ENCODE results near the gene RNF44.

Gene RNF44

DNA sequence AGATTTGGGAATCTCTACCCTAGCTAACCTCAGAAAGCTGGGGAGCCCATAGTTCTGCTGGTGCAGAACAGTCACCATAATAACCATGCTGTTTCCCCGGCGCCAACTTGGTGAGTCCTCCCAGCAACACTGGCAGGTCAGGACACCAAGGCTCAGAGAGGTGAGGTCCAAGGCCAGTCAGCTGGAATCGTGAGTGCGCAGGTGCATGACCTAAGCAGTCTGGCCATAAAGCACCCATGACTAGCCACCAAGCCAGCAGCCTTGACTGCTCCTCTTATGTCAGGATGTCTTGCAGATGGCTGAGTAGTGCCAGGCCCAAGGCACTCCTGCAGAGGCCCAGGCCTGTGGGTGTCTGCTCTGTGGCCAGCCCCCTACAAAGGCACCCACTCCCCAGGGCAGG is 2.6 kb downstream of the RNF44 start:
- DNase-seq: no peak

DNA sequence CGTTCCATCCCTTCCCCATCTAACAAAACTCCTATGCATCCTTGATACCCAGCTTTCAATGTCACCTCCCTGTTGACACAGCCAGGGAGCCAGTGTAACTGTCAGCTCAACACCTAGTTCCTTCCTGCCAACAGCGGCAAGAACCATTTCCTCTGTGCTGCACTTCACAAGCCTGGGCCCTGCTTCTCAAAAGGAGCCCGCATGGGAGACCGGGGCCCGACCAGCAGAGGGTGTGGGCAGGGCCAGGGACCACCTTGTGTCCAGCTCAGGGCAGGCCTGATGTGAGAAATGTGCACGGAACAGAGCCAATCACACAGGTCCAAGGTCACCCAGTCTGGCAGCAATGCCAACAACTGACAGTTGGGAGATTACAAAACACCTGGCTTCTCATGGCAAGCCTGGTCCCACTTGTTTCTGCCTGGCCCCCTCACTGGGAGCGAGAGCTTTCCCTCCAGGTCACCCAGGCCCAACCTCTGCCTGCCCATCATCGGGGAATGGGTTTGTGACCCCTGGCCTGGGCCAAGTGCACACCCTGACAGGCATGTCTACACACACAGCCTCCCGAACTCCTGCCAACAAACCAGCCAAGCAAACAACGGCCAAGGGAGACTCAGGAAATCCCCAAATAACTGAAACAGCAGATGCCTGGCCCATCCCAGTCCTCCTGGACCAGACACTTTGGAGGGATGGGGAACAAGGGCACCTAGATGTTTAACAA is 3.1 kb downstream of the RNF44 start:
- no peak for DNase-seq

DNA sequence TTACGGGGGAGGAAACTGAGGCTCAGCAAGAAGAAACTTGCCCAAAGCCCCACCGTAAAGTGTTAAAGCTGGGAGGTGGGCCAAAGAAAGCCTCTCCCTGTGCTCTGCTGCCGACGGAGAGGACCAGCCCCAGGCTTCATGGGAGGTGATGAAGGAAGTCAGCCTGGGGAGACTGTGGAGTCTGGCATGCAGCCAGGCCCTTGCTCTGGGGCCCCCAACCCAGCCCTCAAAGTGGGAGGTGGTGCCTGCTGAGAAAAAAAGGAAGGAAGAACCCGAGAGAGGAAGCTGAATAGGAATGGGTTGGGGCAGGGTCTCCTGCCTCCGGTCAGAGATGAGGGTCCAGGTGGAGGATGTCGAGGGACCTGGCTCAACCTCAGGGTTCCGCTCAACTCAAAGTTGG is 3.8 kb downstream of the RNF44 start:
- no peak for DNase-seq

DNA sequence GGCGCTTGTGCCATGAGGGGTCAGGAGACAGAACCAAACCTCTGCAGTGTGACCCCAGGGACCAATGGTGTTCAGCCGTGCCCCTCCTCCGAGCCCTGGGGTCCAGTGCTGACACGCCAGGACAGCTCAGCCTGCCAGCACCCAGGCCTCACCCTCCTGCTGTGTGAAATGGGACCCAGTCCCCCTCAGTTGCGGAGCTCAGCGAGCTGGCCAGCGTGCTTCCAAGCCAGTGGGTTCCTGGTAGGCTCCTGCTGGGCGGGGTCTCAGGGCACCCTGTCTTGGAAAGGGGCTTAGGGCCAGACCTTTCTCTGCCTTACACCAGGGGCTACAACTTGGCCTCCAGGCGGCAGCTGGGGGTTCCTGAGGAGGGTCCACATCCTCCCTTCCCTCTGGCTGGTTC is 4.4 kb downstream of the RNF44 start:
- no peak for DNase-seq

DNA sequence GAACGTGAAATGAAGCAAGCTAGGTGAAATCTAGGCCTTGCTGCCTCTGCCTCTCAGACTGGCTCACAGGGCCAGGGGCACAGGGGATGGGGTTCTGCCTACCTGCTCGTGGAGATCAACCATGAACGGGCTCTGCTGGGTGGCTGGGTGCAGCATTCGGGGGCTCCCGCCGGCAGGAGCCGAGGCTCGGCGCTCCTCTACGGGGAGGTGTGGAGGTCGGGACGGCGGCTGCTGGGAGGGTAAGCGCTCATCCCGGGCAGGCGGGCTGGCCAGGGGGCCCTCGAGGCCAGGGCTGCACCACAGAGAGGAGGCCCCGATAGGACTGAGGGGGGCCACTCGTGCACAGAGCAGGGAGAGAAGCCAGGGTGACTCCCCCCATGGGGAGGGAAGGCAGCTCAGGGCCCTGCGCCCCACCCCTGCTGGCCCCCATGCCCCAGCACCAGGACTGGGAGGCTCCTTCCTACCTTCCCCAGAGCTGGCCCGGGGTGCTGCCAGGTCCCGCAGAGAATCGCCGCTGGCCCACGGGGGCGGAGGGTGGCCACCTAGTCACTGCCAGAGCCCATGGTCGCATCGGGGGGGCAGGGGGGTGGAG is 5.2 kb downstream of the RNF44 start:
- no peak for DNase-seq

DNA sequence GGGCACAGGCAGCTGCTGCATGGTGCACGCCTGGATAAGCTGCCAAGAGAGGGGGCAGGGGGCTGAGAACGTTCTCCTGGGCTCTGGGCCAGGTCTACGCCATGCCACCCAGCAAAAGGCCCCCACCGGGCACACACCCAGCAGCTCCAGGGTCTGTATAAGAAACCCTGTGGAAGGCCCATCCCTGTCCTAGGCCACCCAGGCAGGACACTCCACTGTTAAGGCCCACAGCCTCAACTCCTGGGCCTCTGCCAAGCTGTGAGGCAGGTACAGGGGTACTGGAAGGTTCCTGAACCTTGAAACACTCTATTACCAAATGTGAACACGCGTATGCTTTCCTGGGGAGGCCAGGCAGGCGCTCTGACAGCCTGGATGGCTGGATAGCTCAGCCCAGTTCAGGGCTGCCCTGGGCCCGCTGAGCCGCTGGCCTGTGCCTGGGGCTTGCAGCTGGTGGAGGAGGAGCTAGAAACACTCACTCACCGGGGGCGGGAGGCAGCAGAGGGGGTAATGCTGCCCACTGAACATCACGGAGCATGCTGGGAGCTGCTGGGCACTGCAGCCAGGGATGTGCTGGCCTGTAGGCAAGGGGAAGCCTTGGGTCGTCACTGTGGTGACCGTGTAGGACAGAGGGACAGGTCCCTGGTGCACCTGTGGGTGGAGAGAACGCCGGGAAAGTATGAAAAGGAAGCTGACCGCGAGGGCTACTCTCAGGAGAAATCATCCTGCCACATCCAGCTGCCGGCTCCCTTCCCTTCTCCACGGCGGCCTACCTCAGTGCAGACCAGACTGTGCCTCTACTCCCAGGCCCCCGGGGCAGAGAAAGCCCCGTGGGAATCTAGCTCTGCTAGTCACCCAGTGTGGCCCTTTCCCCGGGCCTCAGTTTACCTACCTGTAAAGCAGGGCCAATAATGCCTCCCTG is 6.0 kb downstream of the RNF44 start:
- DNase-seq: no peak

DNA sequence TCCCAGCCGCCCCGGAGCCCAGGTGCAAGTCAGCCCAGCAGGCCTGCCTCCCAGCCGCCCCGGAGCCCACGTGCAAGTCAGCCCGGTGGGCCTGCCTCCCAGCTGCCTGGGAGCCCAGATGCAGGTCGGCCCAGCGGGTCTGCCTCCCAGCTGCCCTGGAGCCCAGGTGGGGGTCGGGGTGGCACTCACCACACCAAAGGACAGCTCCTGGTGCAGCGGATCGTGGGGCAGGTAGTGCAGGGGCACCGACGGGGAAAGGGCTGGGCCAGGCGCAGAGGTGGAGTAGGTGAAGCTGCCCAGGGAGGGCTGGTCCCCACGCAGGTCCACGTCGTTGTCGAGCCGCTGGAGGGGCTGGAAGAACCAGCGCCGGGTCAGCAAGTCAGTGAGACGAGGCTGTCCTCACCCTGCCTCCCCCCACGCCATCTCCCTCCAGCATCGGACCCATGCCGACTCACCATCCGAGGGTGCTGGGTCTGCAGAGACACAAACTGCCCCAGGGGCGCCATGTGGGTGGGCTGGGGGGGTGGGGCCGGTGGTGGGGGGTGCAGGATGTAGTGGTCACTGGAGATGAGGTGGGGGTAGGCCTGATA is 6.7 kb downstream of the RNF44 start:
- no peak for DNase-seq

DNA sequence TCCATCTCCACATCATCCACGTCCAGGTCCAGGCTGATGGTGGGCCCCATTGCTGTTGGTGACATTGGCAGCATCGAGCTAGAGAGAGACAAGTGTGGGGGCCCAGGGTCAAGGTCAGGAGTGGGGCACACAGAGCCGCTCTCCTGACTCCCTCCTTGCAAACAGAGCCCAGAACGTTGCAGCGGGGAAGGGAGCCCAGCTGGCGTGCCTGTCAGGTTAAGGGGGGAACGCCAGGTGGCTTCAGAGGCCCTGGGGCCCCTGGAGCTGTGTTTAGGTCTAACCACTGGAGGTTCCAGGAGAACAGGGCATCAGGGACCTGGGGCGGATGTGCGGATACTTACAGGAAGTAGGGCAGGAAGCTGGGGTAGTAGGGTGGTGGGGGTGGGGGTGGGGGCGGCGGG is 7.5 kb downstream of the RNF44 start:
- DNase-seq: no peak

DNA sequence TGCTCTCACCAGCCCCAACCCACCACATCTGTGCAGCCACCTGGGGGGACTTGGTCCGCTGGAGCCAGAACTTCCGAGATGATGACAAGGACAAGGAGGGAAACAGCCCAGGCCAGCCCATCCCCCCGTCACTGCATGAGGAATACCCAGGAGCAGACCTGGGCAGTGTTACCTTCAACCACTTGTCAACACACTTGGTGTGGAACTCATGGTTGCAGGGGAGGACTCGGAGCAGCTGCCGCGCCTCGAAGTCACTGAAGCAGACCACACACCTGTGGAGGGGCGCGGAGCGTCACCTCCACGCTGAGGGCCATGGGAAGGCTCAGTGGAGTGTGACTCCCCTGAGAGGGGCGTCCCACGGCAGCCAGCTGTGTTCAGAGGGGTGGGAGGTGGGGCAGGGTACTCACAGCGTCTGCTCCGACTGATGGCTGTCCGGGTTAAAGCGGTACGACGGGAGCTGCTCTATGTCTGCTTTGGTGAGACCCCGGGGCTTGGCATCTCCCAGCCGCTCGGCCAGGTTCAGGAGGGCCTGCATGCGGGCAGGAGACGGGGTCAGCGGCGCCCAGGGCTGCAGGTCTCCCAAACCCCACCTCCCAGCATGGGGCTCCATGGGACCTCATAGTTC is 8.0 kb downstream of the RNF44 start:
- DNase-seq: no peak

DNA sequence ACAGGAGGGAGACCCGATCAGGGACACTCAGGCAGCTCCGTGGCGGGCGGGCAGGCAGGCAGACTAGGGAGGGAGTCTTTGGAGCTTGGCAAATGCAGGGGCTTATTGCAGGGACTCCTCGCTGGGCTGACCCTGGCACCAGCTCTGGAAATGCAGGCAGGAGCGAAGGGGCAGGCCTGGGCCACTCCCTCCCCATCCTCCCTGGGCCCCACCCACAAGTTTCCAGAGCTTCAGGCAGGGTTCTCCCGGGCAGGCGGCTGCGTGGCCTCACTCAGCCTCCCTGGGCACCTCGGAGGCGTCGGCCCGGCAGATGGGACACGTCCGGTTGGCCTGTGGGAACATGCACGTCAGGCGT is 8.5 kb downstream of the RNF44 start:
- no peak for DNase-seq

DNA sequence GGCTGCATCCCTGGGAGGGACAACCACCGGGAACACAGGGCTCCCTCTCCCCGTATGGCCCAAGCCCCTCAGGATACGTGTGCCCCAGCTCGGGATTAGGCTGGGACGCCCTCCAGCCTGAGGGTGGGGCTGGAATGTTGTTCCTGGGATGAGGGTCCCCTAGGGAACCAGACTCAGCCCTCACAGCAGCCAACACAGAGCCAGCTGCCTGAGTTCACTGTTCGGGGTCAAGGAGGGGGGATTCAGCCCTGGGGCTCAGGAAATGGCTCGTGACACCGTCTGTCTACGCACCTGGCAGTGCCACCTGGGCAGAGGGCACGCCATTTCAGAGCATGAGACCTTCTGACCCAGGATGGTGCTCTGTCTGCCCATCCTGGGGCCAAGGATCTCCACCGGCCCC is 8.9 kb downstream of the RNF44 start:
- no peak for DNase-seq

DNA sequence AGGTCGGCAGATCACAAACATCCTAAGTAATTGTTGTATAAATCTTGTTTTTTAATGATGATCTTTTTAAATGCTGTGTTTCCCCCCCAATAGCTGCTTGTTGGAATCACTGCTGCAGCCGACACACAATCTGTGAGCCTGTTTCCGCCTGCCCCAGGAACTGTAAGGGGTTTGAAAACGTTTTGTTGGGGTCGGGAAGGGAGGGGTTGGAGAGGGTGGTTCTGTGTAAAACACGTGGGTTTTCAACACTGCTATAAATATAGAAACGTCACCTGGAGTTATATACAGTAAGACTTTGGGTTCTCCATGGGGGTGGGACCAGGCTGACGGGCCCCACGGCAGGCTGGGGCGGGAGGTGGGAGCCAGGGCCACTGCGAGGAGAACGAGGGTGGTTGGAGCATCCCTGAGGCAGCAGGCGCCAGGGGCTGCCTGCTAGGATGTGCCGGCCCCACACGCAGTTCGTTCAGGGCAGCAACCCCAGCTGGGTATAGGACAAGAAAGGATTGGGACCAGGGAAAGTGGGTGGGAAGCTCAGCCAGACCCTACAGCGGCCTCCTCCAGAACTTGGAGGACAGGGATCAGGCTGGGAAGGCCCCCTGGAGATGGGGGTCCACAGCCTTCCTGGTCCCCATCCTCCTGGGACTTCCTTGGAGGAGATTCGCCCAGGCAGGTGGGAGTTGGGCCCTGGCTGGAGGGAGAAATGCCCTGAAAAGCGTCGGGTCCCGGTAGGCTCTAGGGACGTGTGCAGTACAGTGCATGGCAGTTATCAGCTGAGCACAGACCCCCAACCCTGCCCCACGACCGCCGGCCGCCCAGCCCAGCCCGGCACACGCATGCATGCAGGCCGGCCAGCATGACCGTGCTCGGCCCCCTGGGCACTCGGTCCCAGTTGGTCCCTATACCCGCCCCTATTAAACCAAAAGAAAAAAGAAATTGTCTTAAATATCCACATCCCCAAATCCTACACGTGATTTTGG is 9.7 kb downstream of the RNF44 start:
- no peak for DNase-seq

DNA sequence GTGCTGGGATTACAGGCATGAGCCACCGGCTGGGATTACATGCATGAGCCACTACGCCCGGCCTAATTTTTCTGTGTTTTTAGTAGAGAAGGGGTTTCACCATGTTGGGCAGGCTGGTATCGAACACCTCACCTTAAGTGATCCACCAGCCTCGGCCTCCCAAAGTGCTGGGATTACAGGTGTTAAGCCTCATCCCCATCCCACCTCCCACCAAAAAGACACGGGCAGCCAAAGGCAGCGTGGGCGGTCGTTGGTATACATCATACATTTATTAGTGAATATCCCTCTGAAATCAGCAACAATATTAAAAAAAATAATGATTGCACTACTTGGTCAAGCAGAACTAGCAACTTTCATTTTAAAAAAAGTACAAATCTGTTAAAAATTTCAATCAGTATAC is 10.7 kb downstream of the RNF44 start:
- no peak for DNase-seq

DNA sequence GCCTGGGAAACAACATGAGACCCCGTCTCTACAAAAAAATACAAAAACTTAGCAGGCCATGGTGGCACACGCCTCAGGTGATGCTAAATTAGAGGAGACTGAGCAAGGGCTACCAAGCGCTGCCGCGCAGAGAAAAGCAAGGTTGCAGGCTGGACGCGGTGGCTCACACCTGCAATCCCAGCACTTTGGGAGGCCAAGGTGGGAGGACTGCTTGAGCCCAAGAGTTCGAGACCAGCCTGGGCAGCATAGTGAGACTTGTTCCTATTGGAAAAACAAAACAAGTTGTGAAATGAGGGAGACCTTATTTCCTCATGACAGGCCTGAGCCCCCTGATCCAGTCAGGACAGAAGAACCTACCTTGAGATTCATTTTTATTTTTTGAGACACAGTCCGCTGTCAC is 11.5 kb downstream of the RNF44 start:
- no peak for DNase-seq

DNA sequence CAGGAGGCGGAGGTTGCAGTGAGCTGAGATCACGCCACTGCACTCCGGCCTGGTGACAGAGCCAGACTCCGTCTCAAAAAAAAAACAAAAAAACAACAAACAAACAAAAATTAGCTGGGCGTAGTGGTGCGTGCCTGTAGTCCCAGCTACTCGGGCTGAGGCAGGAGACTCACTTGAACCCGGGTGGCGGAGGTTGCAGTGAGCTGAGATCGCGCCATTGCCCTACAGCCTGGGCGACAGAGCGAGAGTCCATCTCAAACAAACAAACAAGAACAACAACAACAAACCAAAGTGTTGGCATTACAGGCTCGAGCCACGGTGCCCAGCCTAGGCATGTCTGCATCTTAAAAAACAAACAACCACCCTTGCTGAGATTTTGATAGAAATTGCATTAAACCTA is 12.2 kb downstream of the RNF44 start:
- DNase-seq: no peak

DNA sequence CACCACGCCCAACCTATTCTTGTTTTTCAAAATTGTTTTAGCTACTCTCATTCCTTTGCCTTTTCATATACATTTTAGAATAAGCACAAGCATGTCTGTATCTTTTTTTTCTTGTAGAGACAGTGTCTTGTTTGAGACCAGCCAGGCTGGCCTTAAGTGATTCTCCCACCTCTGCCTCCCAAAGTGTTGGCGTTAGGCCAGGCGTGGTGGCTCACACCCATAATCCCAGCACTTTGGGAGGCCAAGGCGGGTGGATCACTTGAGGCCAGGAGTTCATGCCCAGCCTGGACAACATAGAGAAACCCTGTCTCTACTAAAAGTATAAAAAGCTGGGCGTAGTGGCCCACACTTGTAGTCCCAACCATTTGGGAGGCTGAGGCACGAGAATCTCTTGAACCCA is 13.1 kb downstream of the RNF44 start:
- DNase-seq: no peak

DNA sequence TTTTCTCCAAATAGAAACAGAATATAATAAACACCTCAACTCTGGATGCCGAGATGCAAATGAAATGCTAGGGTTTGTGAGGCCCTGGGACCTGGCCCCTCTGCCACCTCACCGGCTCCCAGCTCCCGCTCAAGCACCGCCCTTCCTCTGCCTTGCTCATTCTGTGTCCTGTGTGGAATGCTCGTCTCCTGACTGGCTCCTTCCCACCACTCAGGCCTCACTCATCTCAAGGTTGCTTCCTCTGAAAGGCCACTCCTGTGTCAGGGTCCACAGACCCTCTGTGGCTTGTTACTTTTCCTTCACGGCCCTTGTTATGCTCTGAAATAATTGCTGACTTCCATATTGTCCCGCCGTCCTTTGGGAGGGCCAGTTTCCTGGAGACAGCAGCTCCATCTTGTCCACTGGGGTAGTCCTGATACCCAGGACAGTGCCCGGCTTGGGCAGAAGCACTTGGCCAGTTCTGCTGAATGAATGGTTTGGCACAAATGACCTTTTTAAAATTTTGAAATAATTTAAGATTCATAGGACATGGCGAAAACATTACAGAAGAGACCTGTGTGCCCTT is 15.4 kb downstream of the RNF44 start:
- DNase-seq: no peak

DNA sequence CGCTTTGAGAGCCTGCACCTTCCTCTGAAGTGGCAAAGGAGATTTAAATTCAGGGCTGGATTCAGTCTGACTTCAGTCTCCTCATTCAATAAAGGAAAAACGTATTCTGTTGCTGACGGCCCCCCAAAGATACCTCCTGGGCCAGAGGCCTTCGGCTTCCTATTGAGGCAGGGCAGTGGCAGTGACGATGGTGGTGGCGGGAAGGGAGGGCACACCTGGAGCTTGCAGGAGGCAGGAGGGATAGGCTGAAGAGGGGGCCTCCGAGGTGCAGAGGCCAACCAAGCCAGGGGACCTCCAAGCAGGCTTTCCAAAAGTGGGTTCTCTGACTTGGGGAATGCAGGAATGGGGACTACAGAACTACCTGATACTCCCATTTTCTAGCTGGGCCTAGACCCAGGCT is 15.9 kb downstream of the RNF44 start:
- no peak for DNase-seq

DNA sequence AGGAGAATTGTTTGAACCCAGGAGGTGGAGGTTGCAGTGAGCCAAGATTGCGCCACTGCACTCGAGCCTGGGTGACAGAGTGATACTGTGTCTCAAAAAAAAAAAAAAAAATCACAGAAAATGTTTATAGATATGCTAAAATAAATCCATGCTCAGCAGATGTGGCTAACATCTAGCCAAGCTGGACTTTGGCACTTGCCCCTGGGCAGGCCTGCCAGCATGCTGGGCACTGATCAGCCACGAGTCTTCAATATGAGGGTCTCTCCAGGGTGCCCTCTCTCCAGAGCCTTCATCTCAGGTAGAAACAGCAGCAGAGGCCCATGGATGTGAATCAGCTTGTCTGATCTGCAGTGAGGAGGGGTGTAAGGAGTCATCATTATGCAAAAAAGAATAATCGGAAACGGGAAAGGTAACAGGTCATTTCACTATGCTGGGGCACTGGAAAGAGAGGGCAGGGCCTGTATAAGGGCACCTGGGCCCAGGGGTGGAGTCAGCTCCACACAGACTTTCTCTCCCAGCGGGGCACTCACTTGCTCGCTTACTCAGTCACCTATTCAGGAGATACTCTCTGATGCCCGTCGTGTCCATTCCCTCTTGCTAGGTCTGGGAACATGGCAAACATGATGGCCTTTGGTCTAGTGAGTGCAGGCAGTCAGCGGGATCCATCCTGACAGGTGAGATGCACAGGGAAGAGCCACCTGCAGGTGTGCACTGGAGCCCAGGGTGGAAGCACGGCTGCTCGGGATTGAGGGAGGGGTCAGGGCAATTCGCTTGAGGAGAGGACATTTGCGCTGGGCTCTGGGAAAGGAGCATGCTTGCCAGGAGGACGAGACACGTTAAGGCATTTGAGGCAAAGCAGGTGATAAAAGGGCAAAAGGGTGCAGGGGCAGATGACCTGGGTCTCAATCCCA is 17.1 kb downstream of the RNF44 start:
- DNase-seq: no peak

DNA sequence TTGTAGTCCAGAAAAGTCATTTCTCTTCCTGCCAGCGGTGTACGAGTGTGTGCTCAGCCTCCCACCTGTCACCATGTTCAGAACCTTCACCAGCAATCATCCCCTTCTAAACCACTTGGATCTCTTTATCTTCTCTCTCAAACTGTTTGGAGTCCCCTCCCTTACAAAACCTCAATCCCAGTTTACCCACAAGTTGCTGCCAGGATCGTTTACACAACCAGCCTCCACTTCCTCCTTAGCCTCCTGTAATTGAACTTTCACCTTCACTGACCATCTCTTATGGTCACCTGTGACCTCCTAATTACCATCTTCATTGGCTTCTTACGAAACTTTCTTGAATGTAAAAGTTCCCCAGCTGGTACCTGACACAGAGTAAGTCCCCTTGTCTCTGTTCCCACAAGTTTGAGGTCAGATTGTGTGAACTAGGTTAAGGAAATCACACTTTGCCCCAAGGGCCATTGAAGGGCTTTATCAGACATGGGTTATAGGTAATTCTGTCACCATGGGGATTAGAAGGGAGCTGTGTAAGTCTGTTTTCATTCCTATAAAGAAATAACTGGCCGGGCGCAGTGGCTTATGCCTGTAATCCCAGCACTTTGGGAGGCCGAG is 20.0 kb downstream of the RNF44 start:
- DNase-seq: no peak
